ENCODE data around the gene PTPN13.

PTPN13 gene

GRCh38 chr4:86848732-86849619 lies 254.9 kb downstream of the PTPN13 start, which contains the start of gene SLC10A6:
TSS of gene SLC10A6 (minus strand) at chr4:86849384. CDS start at chr4:86849115, 269 bp downstream.
- FAIRE-seq (no peak), DNase-seq (ENCODE audit: insufficient read length, low spot score) (no peak)

- FAIRE-seq (no peak), DNase-seq (ENCODE audit: insufficient read length, low spot score) (no peak)
These were observed 259.1 kb downstream of the PTPN13 start for GRCh38 chr4:86853209-86853608.

GRCh38 chr4:86855572-86855971 lies 261.5 kb downstream of the PTPN13 start:
- no peak for FAIRE-seq
- no peak for DNase-seq (ENCODE audit: insufficient read length, low spot score)

GRCh38 chr4:86856896-86857295 lies 262.8 kb downstream of the PTPN13 start:
- DNase-seq (ENCODE audit: insufficient read length, low spot score) (no peak), FAIRE-seq (no peak)

- FAIRE-seq: no peak
- no peak for DNase-seq (ENCODE audit: insufficient read length, low spot score)
These were observed 263.4 kb downstream of the PTPN13 start for GRCh38 chr4:86857341-86858052.

Data from GM19239 (cell line).